Stromal cell of bone marrow (primary cell): ENCODE results near the gene WNT4.

Experiments
- DNase-seq: peaks from one replicate; pipeline ENCODE4 v3.0.0-alpha.2; 2012; ENCODE audit warnings: low read depth

The WNT4 gene

GRCh38 chr1:22129501-22130117 is 13.3 kb downstream of the WNT4 start:
- DNase-seq = no peak

DNA sequence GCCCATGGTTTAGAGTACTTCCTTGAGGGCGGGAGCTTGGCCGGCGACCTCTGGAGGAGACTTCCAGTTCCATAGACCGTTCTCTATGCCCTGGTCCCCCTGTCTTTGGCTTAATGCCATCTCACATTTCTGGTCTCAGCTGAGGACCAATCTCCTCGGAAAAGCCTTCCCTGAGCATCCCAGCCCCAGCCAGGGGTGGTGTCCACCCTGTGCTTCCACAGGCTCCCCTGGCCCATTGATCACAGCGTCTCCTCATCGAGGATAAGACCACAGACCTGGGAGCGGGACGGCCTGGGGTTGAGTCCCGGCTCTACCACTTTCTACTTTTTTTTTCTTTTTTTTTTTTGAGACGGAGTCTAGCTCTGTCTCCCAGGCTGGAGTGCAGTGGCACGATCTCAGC is 14.5 kb downstream of the WNT4 start:
- no peak for DNase-seq

- DNase-seq = no peak
These were observed 15.2 kb downstream of the WNT4 start for GRCh38 chr1:22127731-22128130.

DNA sequence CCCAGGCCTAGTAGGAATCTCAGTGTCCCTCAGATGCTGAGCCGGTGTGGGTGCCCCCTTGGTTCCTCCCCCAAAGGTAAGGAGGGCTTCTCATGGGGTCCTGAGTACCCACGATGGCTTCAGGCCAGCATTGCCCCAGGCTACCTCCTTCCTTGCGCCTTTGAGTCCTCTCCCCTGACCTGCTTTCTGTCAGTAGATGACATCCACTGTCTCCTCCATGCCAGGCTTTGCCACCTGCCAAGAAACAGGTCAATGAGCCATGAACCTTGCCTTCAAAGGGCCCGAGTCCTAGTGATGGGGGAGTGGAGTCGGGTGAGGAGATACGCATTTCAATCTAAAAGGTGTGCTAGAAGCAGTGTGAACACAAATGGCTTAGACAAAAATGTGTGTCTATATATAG is 15.6 kb downstream of the WNT4 start:
- DNase-seq = no peak

DNA sequence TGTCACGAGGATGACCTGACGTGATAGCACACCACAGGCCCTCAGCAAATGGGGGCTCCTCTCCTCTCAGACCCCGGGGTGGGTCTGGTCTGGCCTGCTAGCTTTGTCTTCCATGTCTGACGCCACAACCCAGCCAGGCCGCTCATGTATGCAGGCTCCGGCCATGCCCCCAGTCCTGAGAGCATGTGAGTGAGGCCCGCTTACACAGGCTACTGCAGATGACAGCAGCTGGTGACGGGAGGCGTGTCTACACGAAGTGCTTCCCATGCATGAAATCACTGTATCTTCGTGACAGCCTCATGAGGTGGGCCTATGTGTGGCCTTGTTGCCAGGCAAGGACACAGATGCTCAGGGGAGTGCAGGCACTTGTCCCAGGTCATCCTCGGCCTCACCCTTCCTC is 16.4 kb downstream of the WNT4 start:
- DNase-seq = no peak

DNA sequence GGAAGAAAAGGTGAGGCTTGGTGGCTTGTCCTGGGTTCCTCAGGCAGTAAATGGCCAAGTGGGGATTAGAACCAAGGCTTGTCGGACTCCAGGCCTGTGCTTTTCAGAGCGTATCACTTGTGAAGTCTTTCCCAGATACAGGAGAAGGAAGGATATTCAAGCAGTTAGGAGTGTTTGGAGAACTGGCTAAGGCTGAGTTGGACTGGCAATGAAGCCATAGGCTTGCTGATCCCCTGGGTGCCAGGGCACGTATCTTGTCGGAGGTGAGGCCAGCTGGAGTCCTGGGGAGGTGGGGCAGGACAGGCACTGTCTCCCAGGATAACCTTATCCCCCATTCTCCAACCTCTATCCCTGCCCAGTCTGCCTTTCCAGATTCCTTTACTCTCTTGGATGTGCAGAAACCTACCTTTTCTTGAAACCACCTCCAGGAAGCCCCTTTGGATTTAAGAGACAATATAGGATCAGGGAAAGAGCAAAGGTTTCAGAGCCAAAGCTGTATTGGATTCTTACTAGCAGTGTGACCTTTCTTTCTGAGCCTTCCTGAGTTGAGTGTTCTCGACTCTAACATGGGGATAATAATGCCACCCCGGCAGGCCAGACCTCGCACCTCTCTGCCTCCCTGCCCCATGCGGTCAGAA is 18.2 kb downstream of the WNT4 start:
- DNase-seq = no peak

DNA sequence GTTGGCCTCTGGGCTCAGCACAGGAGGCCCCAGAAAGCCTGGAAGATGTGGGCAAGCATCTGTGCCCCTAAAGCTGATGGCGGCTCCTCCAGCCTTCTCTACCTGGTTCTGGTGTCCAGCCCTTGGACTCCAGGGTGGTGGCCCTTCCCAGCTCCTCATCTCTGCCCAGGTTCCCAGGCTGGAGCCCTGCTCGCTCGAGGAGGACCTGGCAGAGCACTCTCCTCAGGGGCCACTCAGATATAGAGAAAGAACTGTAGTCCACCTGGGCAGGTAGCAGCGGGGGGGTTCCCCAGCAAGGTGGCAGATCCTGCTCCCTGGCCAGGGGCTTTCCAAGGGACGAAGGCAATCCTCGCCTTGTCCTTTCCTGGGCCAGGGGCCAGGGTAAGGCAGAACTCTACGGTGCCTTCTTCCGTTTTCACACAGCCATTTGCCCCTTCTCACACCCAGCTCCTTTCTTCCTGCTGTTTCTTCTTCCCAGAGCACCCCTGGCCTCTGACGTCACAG is 18.9 kb downstream of the WNT4 start:
- DNase-seq = no peak

DNA sequence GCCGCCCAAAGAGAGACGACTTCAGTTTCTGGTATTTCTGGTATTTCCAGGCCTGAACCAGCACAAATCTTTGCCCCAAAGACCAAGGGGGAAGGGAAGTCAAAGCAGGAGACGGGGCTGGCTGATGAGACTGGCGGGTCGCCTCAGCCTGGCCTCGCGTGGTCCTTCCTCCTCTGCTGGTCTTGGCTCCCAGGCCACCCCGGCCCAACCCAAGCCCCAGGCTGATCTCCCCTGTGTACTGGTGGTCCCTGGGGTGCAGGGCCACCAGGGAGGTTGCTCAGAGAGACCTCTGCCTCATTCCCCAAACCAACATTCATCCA is 19.9 kb downstream of the WNT4 start:
- no peak for DNase-seq

DNA sequence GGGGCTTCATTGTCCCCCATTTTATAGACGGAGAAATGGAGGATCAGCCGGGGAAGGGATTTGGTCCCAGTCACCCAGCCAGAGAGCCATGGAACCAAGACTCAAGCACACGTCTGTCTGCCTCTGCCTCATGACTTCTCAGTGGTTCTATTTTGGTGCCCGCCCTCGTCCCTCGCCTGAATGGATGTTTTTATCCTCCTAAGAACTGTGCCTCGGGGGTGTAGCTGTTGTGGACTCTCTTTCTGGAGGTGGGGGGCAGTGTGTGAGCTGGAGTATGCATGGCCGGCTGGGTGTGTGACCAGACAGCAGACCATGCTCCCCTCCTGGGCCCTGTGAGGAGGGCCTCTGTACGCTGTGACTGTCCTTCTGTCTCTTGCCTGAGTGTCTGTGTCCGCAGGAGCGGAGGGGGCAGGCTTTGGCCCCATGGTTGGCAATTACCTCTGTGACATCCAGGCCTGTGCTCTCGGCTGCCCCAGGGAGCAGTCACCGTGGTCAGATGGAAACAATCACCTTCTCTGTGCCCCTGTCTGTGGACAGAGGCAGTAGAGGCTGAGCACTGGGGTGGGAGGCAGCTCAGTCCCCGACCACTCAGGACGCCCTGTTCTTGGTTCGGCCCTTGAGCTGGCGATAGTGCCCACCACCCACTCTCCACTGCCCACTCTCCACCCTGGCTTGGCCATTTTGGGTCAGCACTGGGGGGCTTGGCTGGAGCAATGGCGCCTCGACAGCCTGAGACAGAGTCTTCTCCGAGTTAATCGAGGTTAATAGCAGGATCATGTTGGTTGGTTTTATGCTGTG is 20.4 kb downstream of the WNT4 start:
- no peak for DNase-seq

DNA sequence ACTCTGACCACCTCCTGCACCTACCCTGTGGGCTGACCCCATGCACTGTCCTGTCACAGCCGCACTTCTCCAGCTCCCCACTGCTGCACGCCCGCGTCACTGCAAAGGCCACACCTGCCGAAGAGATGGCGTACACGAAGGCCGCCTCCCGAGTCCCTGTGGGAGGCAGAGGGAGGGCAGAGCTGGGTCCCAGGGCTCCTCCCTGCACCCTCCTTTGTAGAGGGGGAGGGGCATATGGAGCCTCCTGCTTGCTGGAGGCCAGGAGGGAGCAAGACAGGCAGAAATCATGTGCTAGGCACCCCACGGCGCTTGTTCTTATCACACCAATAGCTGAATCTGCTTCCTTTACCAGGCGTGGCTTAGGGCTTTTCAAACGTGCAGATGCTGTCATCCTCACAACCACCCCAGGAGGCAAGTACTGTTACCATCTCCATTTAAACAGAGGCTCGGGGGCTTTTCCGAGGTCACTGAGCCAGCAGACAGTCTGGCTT is 21.4 kb downstream of the WNT4 start:
- DNase-seq = no peak

GRCh38 chr1:22120469-22120790 is 22.5 kb downstream of the WNT4 start:
- DNase-seq = no peak

GRCh38 chr1:22119626-22120468 is 23.1 kb downstream of the WNT4 start:
- no peak for DNase-seq

DNA sequence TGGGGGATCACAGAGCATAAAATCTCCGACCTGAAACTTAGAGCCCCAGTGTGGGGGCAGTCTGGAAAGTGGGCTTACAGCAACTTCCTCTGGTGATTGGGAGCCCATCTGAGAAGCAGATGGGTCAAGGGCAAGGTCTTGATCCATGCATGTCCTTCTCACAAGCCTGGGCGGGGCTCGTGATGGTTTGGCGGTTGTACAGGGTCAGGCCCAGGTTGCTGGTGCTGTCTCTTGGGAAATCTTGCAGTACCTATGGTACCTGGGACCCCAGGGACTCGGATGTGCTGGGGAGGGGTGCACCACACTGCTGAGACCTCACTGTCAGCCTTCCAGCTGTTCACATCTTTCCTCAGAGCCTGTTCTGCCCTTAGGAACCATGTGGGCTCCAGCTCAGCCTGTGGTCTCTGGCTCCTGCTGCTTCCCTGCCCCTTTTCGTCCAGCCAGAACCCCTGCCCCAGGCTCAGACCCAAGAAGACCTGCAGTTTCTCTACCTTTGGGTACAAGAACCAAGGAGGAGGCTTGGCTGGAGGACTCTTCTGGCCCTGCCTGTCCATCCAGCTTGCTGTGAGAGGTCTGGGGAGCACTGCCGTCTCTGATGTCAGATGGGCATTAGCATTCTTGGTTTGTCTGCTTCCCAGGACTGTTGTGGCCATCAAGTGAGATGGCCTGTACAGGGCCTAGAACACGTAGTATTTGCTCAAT is 24.5 kb downstream of the WNT4 start:
- DNase-seq = no peak

- DNase-seq = no peak
These were observed 25.0 kb downstream of the WNT4 start for GRCh38 chr1:22117851-22118250.

DNA sequence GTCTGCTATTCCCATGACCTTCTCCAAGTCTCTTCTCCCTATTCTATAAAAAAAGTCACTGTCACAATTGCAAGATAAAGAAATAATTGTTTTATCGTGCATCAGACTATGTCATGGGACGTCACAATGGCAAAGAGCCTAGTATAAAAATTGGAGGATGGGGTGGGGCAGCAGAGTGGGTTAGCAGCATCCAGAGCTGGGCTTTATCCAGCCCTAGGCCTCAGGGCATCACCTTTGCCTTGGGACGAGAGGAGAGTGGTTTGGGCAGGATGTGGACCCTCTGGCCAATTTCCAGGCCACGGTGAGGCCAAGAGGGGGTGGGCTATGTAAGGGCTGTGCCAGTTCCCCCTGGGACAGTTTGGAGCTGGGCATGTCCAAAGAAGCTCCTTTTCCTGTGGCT is 25.7 kb downstream of the WNT4 start:
- no peak for DNase-seq

GRCh38 chr1:22115286-22115685 is 27.6 kb downstream of the WNT4 start:
- DNase-seq = no peak

- DNase-seq = peak; percentile 34
These were observed 28.5 kb downstream of the WNT4 start for GRCh38 chr1:22114083-22115012.

DNA sequence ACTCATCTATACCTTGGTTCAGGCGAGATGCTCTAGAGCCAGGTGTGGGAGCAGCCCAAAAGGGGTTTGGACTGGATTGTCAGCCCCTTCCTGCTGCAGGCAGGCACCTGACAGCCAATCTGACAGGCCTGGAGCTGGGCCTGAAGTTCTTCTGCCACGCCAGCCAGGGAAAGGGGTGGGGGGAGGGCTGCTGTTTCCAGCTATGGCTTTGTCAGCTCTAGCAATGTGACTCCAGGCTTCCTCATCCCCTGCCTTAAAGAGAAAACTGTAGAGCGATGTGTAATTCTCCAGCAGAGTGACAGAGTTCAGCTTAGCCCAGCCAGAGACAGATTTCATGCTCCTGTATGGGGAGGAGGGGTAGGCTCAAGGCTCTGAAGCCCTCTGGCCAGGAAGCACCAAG is 30.3 kb downstream of the WNT4 start:
- DNase-seq = no peak

DNA sequence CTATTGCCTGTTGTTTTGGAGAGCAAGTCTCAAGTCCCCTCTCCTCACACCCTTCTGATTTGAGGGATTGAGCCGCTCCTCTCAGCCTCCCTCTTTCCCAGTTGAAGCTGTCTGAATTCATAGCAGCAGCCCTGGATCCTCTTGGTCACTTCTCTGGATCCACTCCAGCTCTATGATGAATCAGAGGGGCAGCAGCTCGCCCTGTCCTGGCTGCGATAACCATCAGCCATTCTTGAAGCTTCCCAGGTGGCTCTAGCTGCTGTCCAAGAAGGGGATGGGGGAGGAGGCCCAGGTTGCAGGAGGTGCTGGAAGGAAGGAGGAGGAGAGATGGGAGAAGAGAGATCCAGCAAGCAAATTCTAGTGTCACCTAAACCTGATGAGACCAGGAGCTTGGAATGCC is 31.3 kb downstream of the WNT4 start:
- DNase-seq = peak; percentile 38

GRCh38 chr1:22111115-22111514 is 31.8 kb downstream of the WNT4 start:
- DNase-seq = no peak

GRCh38 chr1:22110016-22110415 is 32.9 kb downstream of the WNT4 start:
- no peak for DNase-seq
